Lower leg skin (tissue), 4 donors: ENCODE results near the gene ARIH2. TPM values are rescaled to one million over a fixed set of nuclear protein-coding genes. Genes with fewer than 3 reads are reported as not detected.

Source experiments
- DNase-seq, 2 donors: peaks; one replicate each; pipeline ENCODE4 v3.0.0-alpha.2; 2019; ENCODE audit warnings: low spot score in 2 of 2
- H3K4me3 ChIP-seq: fragments of 200-600 bp; sonication (generic); 2 replicates; pipeline ENCODE4 v1.5.1; 2017; ENCODE audit warnings: mild to moderate bottlenecking, low read depth; ENCODE audit not compliant: poor library complexity, severe bottlenecking
- POLR2A ChIP-seq, 2 donors: fragments of 450-650 bp; IDR thresholded peaks; one replicate each; pipeline ENCODE4 v1.6.1; 2016 to 2017; ENCODE audit warnings: antibody characterized with exemption in 2 of 2, mild to moderate bottlenecking in 1 of 2, moderate library complexity in 1 of 2
- WGBS, 2 donors: methylation state at CpG; one replicate each; pipeline ENCODE4 v1.1.5; 2018; 5-methylcytosine and 5-hydroxymethylcytosine counted together
- intact Hi-C: fragments of 100-400 bp; cut with DNase I; formaldehyde crosslinking; loops from one replicate; pipeline ENCODE4 v1.15.0; 2023; ENCODE audit warnings: low total_unique reads
- microRNA counts, 2 donors: library from miRNA; unstranded; fragments of <30 nt; microRNA quantifications; one replicate each; lab custom pipeline; 2016
- microRNA-seq, 2 donors: library from miRNA; unstranded; fragments of <30 nt; microRNA quantifications; one replicate each; pipeline ENCODE4, GENCODE V29; 2016; ENCODE audit warnings: borderline replicate concordance in 2 of 2, borderline number of aligned reads in 1 of 2
- total RNA-seq, 4 donors: library from RNA; depleted of rRNA; stranded (reverse); fragments of >200 nt; gene quantifications; one replicate each; pipeline ENCODE4 v1.1.0, GENCODE V29; 2016
- TF ChIP-seq, protein P1 (sequence below), 3 donors: fragments of 450-650 bp; IDR thresholded peaks; one replicate each; pipeline ENCODE4 v1.5.1; 2016; ENCODE audit warnings: antibody characterized with exemption in 3 of 3, mild to moderate bottlenecking in 3 of 3, moderate library complexity in 2 of 3

Gene ARIH2
- total RNA-seq, 4 donors from 2014 or later: 41.5 to 75.7 (median 69.1) TPM

- no peak overlapping the region for H3K4me3 ChIP-seq
- intact Hi-C loops: no loop called here
- DNase-seq: no peak
- TF ChIP-seq, protein P1, sequence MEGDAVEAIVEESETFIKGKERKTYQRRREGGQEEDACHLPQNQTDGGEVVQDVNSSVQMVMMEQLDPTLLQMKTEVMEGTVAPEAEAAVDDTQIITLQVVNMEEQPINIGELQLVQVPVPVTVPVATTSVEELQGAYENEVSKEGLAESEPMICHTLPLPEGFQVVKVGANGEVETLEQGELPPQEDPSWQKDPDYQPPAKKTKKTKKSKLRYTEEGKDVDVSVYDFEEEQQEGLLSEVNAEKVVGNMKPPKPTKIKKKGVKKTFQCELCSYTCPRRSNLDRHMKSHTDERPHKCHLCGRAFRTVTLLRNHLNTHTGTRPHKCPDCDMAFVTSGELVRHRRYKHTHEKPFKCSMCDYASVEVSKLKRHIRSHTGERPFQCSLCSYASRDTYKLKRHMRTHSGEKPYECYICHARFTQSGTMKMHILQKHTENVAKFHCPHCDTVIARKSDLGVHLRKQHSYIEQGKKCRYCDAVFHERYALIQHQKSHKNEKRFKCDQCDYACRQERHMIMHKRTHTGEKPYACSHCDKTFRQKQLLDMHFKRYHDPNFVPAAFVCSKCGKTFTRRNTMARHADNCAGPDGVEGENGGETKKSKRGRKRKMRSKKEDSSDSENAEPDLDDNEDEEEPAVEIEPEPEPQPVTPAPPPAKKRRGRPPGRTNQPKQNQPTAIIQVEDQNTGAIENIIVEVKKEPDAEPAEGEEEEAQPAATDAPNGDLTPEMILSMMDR (IDR thresholded peaks at IDR 0.05): no peak
- no peak for TF ChIP-seq POLR2A (IDR thresholded peaks at IDR 0.05)
- 1 to 2% methylated on average over 6 to 7 of the region's 7 CpGs for whole genome bisulfite sequencing, 2 donors
Measured at GRCh38 chr3:49029563-49029884, 110.9 kb downstream of the ARIH2 start.

DNA sequence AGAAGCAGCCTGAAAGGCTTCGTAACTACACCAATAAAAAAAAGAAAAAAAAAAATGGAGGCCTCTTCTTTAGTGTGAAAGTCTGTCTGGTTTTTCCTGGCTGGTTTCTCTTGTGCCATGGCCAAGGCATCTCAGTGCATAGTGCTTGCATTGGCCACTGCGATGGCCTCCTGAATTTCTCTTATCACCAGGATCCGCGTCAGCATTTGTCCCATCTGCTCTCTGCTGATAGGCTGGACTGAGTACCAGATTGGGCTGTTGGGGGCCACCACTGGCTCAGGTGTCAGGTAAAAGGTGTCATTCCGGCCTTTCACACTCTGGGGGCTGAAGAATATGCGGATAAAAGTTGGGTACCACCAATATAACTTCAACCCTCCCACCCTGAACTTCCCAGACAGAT is 111.7 kb downstream of the ARIH2 start:
- DNase-seq: no peak

DNA sequence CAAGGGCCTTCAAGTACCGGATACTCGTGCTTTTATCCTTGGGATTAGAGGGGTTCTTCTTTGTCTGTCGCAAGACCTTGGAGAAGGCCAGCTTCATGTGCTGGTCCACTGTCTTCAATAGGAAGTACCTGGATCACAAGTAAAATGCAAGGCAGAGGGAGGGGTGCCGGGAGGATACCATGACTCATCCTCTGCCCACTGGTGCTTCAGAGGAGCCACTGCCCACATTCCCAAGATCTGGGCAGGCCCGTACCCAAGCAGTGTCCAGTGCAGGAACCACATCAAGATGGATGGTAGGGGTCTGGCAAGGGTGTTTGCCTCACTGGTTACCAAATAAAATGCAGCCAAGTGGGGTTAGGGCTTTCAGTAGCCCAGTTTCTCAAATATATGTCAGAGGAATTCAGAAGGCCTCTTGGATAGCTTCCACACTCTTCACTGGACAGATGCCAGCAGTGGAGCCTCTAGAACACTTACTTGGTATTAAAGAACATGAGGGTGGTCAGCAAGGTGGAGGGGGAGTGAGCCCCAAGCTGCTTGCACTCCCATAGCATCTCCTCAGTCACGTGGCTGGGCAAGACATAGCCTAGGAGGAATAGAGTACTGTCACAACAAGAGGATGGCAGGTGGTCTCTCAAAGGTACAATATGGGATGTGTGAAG is 114.1 kb downstream of the ARIH2 start:
- WGBS, 2 donors: 86 to 90% methylated on average over 6 of the region's 6 CpGs
- H3K4me3 ChIP-seq: no peak overlapping the region
- TF ChIP-seq, protein P1 (IDR thresholded peaks at IDR 0.05): no peak
- no peak for TF ChIP-seq POLR2A (IDR thresholded peaks at IDR 0.05)
- no peak for DNase-seq
- intact Hi-C loops: no loop called here

More for the DNA sequence above, 111.7 kb downstream of the ARIH2 start:
- intact Hi-C loops: no loop called here
- 90 to 92% methylated on average over 6 of the region's 6 CpGs for WGBS, 2 donors
- TF ChIP-seq, protein P1 (IDR thresholded peaks at IDR 0.05): no peak
- no peak for TF ChIP-seq POLR2A (IDR thresholded peaks at IDR 0.05)
- no peak overlapping the region for H3K4me3 ChIP-seq

DNA sequence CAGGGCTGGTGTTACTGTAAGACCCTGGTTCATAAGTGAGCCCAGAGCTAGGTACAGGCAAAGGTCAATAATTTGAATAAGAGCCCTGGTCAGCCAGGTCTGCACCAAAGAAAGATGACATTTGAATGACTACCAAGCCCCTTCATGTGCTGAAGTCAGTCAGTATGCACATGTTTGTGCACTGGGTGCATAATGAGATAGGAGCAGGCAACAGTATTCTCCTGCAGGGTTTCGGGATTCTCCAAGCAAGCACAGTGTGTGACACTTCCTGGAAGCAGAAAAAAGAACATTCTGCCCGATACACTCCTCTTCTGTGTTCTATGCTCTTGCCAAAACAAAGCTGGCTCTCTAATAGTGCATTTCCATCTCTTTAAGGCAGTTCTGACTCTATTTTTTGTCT is 116.0 kb downstream of the ARIH2 start:
- intact Hi-C loops: no loop called here
- WGBS, 2 donors: 86 to 88% methylated on average over 2 of the region's 2 CpGs

DNA sequence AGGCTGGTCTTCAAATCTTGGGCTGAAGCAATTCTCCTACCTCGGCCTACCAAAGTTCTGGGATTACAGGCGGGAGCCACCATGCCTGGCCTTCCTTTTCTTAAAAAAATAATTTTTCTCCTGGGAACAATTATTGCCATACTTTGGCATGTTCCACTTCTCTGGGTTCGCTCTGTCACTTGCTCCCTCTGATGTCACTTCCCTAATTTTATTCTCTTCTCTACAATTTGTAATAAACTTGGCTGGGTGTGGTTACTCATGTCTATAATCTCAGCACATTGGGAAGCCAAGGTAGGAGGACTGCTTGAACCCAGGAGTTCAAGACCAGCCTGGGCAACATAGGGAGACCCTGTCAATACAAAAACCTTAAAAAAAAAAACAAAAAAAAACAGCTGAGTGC is 116.6 kb downstream of the ARIH2 start:
- H3K4me3 ChIP-seq: no peak overlapping the region
- 90% methylated on average over 3 of the region's 3 CpGs for WGBS, 2 donors
- DNase-seq: no peak
- TF ChIP-seq, protein P1 (IDR thresholded peaks at IDR 0.05): no peak
- no peak for TF ChIP-seq POLR2A (IDR thresholded peaks at IDR 0.05)
- intact Hi-C loops: no loop called here

More for the DNA sequence above, 116.0 kb downstream of the ARIH2 start:
- no peak for DNase-seq
- no peak overlapping the region for H3K4me3 ChIP-seq
- TF ChIP-seq POLR2A (IDR thresholded peaks at IDR 0.05): no peak
- TF ChIP-seq, protein P1 (IDR thresholded peaks at IDR 0.05): no peak

MicroRNAs encoded within 50 kb of the gene (microRNA counts, 767-probe panel; counts per million panel counts)
- 12,965 to 15,428 counts per million in 2 donors for microRNA hsa-miR-191-5p (lab: Ali Mortazavi, UCI)
- 0 to 358 counts per million in 2 donors for microRNA hsa-miR-425-5p (lab: Ali Mortazavi, UCI)

Small RNA genes within 50 kb of the gene (microRNA-seq; reads per million reads assigned to microRNA genes)
- gene MIR191: 11,566 to 11,569 reads per million in 2 donors
- gene MIR425: 829 to 904 reads per million in 2 donors

Other genes starting within 250 kb of the ARIH2 start
- gene NCKIPSD, start 232.9 kb upstream of the ARIH2 start, total RNA-seq: 10 to 100 TPM; 32.0 to 51.0 (median 41.1) TPM
- gene IP6K2, start 201.6 kb upstream of the ARIH2 start, total RNA-seq: 100 to 1,000 TPM; 142 to 304 (median 187) TPM
- gene PRKAR2A, start 71.0 kb upstream of the ARIH2 start, total RNA-seq: 10 to 100 TPM; 25.4 to 53.2 (median 29.3) TPM
- 10 to 100 TPM; 11.4 to 46.3 (median 20.4) TPM for gene SLC25A20, start 20.0 kb upstream of the ARIH2 start, total RNA-seq
- gene P4HTM, start 71.4 kb downstream of the ARIH2 start, total RNA-seq: 10 to 100 TPM; 23.4 to 41.9 (median 36.0) TPM
- 10 to 100 TPM; 39.5 to 86.9 (median 49.8) TPM for gene WDR6, start 88.5 kb downstream of the ARIH2 start, total RNA-seq
- gene DALRD3, start 99.7 kb downstream of the ARIH2 start, total RNA-seq: 10 to 100 TPM; 51.5 to 78.4 (median 62.1) TPM
- 10 to 100 TPM; 24.2 to 85.9 (median 65.0) TPM for gene NDUFAF3, start 103.3 kb downstream of the ARIH2 start, total RNA-seq
- 100 to 1,000 TPM; 205 to 275 (median 222) TPM for gene IMPDH2, start 110.6 kb downstream of the ARIH2 start, total RNA-seq
- 100 to 1,000 TPM in 1 of 4 donors, 10 to 100 TPM in 3; 72.4 to 106 (median 84.2) TPM for gene QRICH1, start 175.2 kb downstream of the ARIH2 start, total RNA-seq
- gene QARS1, start 185.9 kb downstream of the ARIH2 start, total RNA-seq: 100 to 1,000 TPM; 229 to 459 (median 321) TPM
- gene USP19, start 202.0 kb downstream of the ARIH2 start, total RNA-seq: 100 to 1,000 TPM in 1 of 4 donors, 10 to 100 TPM in 3; 71.6 to 151 (median 77.4) TPM
- 100 to 1,000 TPM; 312 to 485 (median 356) TPM for gene LAMB2, start 214.2 kb downstream of the ARIH2 start, total RNA-seq
- 10 to 100 TPM; 28.0 to 39.9 (median 33.7) TPM for gene CCDC71, start 247.5 kb downstream of the ARIH2 start, total RNA-seq